GOT3 (cell line): ENCODE measurements around the gene ZNF569.
"Not testable (repeated sequence)": the region's sequence is repeated elsewhere in the genome, so short reads cannot be mapped to it uniquely, and the experiment has no call there.

Experiments used
- DNase-seq: peaks from one replicate; lab custom pipeline; 2025; ENCODE audit warnings: mixed read lengths; lab: John Stamatoyannopoulos, UW

The ZNF569 gene

GRCh38 chr19:37466798-37467607 is at the start of gene ZNF569:
Gene ZNF569 (minus strand): TSS chr19:37467444. CDS start chr19:37444921, 22,523 bp downstream.
- DNase-seq: peak; percentile 62

- DNase-seq: no peak
Measured at GRCh38 chr19:37513397-37513796, 46.2 kb upstream of the ZNF569 start.

GRCh38 chr19:37511821-37512220 is 44.6 kb upstream of the ZNF569 start:
- no peak for DNase-seq

GRCh38 chr19:37511186-37511585 is 43.9 kb upstream of the ZNF569 start:
- no peak for DNase-seq

GRCh38 chr19:37507167-37507464 is 39.9 kb upstream of the ZNF569 start:
- DNase-seq: no peak

GRCh38 chr19:37506387-37507166 is 39.3 kb upstream of the ZNF569 start, which contains the start of gene ZNF793:
Gene ZNF793 (plus strand): TSS chr19:37506939. CDS start chr19:37523440, 16,501 bp downstream.
- no peak for DNase-seq

GRCh38 chr19:37505958-37506386 is 38.7 kb upstream of the ZNF569 start:
- DNase-seq: no peak

GRCh38 chr19:37492213-37492612 is 25.0 kb upstream of the ZNF569 start:
- DNase-seq: no peak

- no peak for DNase-seq
Measured at GRCh38 chr19:37484406-37485168, 17.3 kb upstream of the ZNF569 start.

- DNase-seq: no peak
Measured at GRCh38 chr19:37472165-37472564, 4.9 kb upstream of the ZNF569 start.

GRCh38 chr19:37470216-37470615 is 3.0 kb upstream of the ZNF569 start:
- DNase-seq: no peak

GRCh38 chr19:37468961-37469777 is 1.9 kb upstream of the ZNF569 start, which contains the start of gene ZNF570:
Gene ZNF570 (plus strand): TSS chr19:37469356. CDS start chr19:37470355, 999 bp downstream.
- peak; percentile 47 for DNase-seq

- DNase-seq: peak; percentile 25
Measured at GRCh38 chr19:37467608-37468090, 405 bp upstream of the ZNF569 start.

- DNase-seq: no peak
Measured at GRCh38 chr19:37466277-37466797, 907 bp downstream of the ZNF569 start.

GRCh38 chr19:37452500-37453245 is 14.6 kb downstream of the ZNF569 start:
- no peak for DNase-seq

- no peak for DNase-seq
Measured at GRCh38 chr19:37413313-37414084, 53.7 kb downstream of the ZNF569 start.

- DNase-seq: no peak
Measured at GRCh38 chr19:37412700-37413099, 54.5 kb downstream of the ZNF569 start.

GRCh38 chr19:37406140-37406846 is 61.0 kb downstream of the ZNF569 start:
- DNase-seq: not testable (repeated sequence)

- DNase-seq: no peak
Measured at GRCh38 chr19:37403403-37403802, 63.8 kb downstream of the ZNF569 start.
